Smooth muscle cell (in vitro differentiated cells): Measurements from ENCODE around the gene U2SURP. TPM values are rescaled to one million over a fixed set of nuclear protein-coding genes. Genes with fewer than 3 reads are reported as not detected.
A peak's percentile ranks its signal among the peaks of the same experiment; 100 is the strongest.

Experiments
- DNase-seq: peaks from one replicate; lab custom pipeline; 2025; ENCODE audit not compliant: unreplicated experiment; lab: John Stamatoyannopoulos, UW
- H2AFZ ChIP-seq: fragments of 200-600 bp; sonication (generic); 2 replicates; pipeline ENCODE4 v1.6.0; 2016; ENCODE audit warnings: antibody characterized with exemption, low read depth, mild to moderate bottlenecking
- H3F3A ChIP-seq: fragments of 200-600 bp; sonication (generic); 2 replicates; pipeline ENCODE4 v1.6.0; 2017; ENCODE audit warnings: antibody characterized with exemption, low read depth
- H3K27ac ChIP-seq: fragments of 200-600 bp; sonication (generic); 2 replicates; pipeline ENCODE4 v1.5.1; 2016; ENCODE audit warnings: low read depth, mild to moderate bottlenecking
- H3K27me3 ChIP-seq: fragments of 200-600 bp; sonication (generic); 2 replicates; pipeline ENCODE4 v1.6.1; 2016; ENCODE audit warnings: low read depth, mild to moderate bottlenecking
- H3K36me3 ChIP-seq: fragments of 200-600 bp; sonication (generic); 2 replicates; pipeline ENCODE4 v1.5.1; 2016; ENCODE audit warnings: low read depth
- H3K4me1 ChIP-seq: fragments of 200-600 bp; sonication (generic); 2 replicates; pipeline ENCODE4 v1.5.1; 2016; ENCODE audit warnings: low read depth
- H3K4me2 ChIP-seq: fragments of 200-600 bp; sonication (generic); 2 replicates; pipeline ENCODE4 v1.6.0; 2016; ENCODE audit warnings: mild to moderate bottlenecking
- H3K4me3 ChIP-seq: fragments of 200-600 bp; sonication (generic); 2 replicates; pipeline ENCODE4 v1.5.1; 2016; ENCODE audit warnings: mild to moderate bottlenecking
- H3K79me2 ChIP-seq: fragments of 200-600 bp; sonication (generic); 2 replicates; pipeline ENCODE4 v1.6.0; 2016; ENCODE audit warnings: low read depth, mild to moderate bottlenecking
- H3K9ac ChIP-seq: fragments of 200-600 bp; sonication (generic); 2 replicates; pipeline ENCODE4 v1.6.0; 2016; ENCODE audit warnings: low read depth
- H3K9me3 ChIP-seq: fragments of 200-600 bp; sonication (generic); replicated peaks from 2 replicates; pipeline ENCODE4 v1.5.1; 2016; ENCODE audit warnings: low read depth
- H4K20me1 ChIP-seq: fragments of 200-600 bp; sonication (generic); 2 replicates; pipeline ENCODE4 v1.6.0; 2016; ENCODE audit warnings: low read depth
- CTCF ChIP-seq: fragments of 200-600 bp; sonication (generic); IDR thresholded peaks from 2 replicates; pipeline ENCODE4 v1.5.1; 2017; ENCODE audit warnings: borderline replicate concordance, mild to moderate bottlenecking, antibody characterized with exemption; ENCODE audit not compliant: insufficient read depth, poor library complexity, severe bottlenecking
- WGBS: methylation state at CpG from one replicate; pipeline ENCODE4 v1.1.7; 2016; ENCODE audit warnings: low lambda C conversion rate; 5-methylcytosine and 5-hydroxymethylcytosine counted together
- polyA plus RNA-seq: library from polyadenylated mRNA; unstranded; fragments of >200 nt; fragmentation: Nextera tagmentation; extraction: Ambion mirVana; gene quantifications from 2 replicates; pipeline ENCODE4 v1.2.1, GENCODE V29; 2016
- total RNA-seq: library from RNA; depleted of rRNA; stranded (reverse); fragments of >200 nt; gene quantifications from 2 replicates; pipeline ENCODE4 v1.2.3, GENCODE V29; 2014

U2SURP gene
- total and polyA plus RNA-seq, 2 experiments from 2014 or later = 49.0 to 80.4 TPM

GRCh38 chr3:143088835-143089234 lies 87.5 kb downstream of the U2SURP start:
- no peak for TF ChIP-seq CTCF
- no peak overlapping the region for H3K4me2 ChIP-seq

GRCh38 chr3:143089965-143090364 lies 88.6 kb downstream of the U2SURP start:
- Histone ChIP-seq H3K79me2 (no peaks in the 10 kb centered on the region), H3K4me3 (no peak overlapping the region), H3K9ac (no peak overlapping the region), H3K4me1 (peaks cover 4% of the 10 kb centered on the region), H3K36me3 (no peaks in the 10 kb centered on the region), H3K27me3 (no peaks in the 10 kb centered on the region), H3K27ac (no peak overlapping the region), H3K4me2 (no peak overlapping the region), H4K20me1 (no peaks in the 10 kb centered on the region), H2AFZ (no peak overlapping the region), H3F3A (no peaks in the 10 kb centered on the region), H3K9me3 (no peaks in the 10 kb centered on the region)
- no peak for DNase-seq
- 98% methylated on average over 4 of the region's 4 CpGs for WGBS
- TF ChIP-seq CTCF = no peak

More at GRCh38 chr3:143088835-143089234, 87.5 kb downstream of the U2SURP start:
- Histone ChIP-seq H3K27ac (peak overlapping the region; percentile 22), H3K4me1 (peaks cover 4% of the 10 kb centered on the region), H3K79me2 (no peaks in the 10 kb centered on the region), H3K9me3 (no peaks in the 10 kb centered on the region), H4K20me1 (no peaks in the 10 kb centered on the region), H3K9ac (no peak overlapping the region), H3K36me3 (no peaks in the 10 kb centered on the region), H2AFZ (no peak overlapping the region), H3K4me3 (no peak overlapping the region), H3K27me3 (no peaks in the 10 kb centered on the region), H3F3A (no peaks in the 10 kb centered on the region)
- DNase-seq = no peak
- WGBS = 69% methylated on average over 1 of the region's 1 CpG

- Histone ChIP-seq H2AFZ (no peak overlapping the region), H3K4me3 (no peak overlapping the region), H3K36me3 (no peaks in the 10 kb centered on the region), H3K9me3 (no peaks in the 10 kb centered on the region), H3K4me2 (no peak overlapping the region), H3K9ac (no peak overlapping the region), H3K27ac (no peak overlapping the region), H4K20me1 (no peaks in the 10 kb centered on the region), H3K79me2 (no peaks in the 10 kb centered on the region), H3K4me1 (peaks cover 4% of the 10 kb centered on the region), H3F3A (no peaks in the 10 kb centered on the region), H3K27me3 (no peaks in the 10 kb centered on the region)
- TF ChIP-seq CTCF = no peak
- no peak for DNase-seq
- WGBS = 69% methylated on average over 5 of the region's 5 CpGs
These were observed 89.1 kb downstream of the U2SURP start for GRCh38 chr3:143090486-143090885.
